ENCODE measurements around the gene MSRB1.

The MSRB1 gene

DNA sequence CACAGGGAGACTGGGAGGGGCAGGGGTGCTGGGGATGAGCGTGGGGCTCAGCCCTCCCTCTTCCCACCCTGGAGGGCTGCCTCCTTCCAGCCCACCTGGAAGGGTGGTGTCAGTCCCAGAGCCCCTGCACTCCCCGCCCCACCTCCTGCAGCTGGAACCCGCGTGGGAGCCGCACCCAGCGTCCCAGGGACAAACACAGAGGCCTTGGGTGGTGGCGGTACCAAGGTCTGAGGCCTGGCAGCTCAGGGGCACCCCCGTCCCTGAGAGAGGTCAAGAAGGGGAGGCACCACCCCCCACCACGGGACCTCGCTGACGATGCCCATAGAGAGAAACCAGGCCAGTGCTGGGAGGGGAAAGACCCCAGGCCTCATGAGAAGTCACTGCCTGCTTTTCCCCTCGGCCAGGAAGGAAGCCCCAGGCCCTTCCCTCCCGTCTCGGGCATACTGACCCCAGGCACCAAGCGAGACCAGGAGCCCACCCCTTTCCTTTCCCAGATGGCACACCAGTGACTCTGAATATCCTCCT lies 28.9 kb downstream of the MSRB1 start:
- TF ChIP-seq, protein P1, sequence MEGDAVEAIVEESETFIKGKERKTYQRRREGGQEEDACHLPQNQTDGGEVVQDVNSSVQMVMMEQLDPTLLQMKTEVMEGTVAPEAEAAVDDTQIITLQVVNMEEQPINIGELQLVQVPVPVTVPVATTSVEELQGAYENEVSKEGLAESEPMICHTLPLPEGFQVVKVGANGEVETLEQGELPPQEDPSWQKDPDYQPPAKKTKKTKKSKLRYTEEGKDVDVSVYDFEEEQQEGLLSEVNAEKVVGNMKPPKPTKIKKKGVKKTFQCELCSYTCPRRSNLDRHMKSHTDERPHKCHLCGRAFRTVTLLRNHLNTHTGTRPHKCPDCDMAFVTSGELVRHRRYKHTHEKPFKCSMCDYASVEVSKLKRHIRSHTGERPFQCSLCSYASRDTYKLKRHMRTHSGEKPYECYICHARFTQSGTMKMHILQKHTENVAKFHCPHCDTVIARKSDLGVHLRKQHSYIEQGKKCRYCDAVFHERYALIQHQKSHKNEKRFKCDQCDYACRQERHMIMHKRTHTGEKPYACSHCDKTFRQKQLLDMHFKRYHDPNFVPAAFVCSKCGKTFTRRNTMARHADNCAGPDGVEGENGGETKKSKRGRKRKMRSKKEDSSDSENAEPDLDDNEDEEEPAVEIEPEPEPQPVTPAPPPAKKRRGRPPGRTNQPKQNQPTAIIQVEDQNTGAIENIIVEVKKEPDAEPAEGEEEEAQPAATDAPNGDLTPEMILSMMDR (IDR thresholded peaks at IDR 0.05; ENCODE audit: low read depth, low read length) = no peak

DNA sequence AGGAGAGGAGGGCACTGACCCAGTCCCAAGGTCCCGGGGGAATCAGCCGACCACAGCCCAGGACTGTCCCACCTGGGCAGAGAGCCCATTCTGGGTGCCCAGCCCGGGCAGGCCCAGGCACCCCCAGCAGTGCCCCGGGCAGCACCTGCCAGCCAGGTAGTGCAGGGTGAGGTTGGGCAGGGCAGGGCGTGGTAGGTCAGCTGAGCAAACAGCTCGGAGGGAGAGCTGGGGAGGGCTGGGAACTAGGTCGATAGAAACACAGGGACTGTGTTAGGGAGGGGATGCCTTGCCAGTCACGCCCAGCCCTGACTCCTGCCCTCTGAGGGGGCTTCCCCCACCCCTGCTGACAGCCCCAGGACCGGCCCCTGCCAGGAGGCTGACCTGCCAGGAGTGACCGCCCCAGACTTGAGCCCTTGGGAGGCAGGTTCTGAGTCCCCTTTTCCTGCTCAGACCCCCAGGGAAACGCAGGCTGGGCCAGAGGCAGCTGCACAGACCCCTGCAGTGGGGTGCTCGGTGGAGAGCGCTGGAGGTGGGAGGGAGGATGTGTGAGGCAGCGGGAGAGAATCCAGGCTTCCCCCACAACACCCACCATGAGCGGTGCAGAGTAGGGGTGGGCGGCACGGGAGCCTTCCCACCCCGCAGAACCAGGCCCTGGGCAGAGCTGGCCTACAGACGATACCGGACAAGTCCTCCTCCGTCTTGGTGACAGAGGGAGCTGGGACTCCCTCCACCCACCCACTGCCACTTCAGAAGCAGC lies 29.5 kb downstream of the MSRB1 start:
- DNase-seq (ENCODE audit: low read depth in 2 of 2) = no peak
- H3K4me3 ChIP-seq (replicated peaks in 1 of 2; ENCODE audit: low read depth in 2 of 2, low read length in 2 of 2) = no peak overlapping the region
- TF ChIP-seq, protein P1 (IDR thresholded peaks at IDR 0.05; ENCODE audit: low read depth, low read length) = no peak

More for the DNA sequence above, 28.9 kb downstream of the MSRB1 start:
- DNase-seq (ENCODE audit: low read depth in 2 of 2) = no peak
- H3K4me3 ChIP-seq (replicated peaks in 1 of 2; ENCODE audit: low read depth in 2 of 2, low read length in 2 of 2) = no peak overlapping the region

DNA sequence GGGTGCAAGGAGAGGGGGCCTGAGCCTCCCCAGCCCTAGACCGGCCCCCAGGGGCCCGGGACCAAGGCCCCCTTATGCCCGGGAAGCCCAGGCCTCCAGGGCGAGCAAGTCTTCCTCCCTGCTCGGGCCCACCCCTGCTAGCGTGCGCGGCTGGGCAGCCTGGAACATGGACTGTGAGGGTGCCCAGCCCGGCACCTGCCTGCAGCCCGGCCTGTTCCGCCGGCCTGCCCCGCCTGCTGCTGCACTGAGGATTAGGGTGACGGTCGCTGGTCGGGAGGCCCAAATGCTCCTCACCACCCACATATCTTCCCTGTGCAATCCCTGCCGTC lies 30.8 kb downstream of the MSRB1 start:
- no peak for DNase-seq (ENCODE audit: low read depth in 2 of 2)
- H3K4me3 ChIP-seq (replicated peaks in 1 of 2; ENCODE audit: low read depth in 2 of 2, low read length in 2 of 2) = no peak overlapping the region
- TF ChIP-seq, protein P1 (IDR thresholded peaks at IDR 0.05; ENCODE audit: low read depth, low read length) = no peak

DNA sequence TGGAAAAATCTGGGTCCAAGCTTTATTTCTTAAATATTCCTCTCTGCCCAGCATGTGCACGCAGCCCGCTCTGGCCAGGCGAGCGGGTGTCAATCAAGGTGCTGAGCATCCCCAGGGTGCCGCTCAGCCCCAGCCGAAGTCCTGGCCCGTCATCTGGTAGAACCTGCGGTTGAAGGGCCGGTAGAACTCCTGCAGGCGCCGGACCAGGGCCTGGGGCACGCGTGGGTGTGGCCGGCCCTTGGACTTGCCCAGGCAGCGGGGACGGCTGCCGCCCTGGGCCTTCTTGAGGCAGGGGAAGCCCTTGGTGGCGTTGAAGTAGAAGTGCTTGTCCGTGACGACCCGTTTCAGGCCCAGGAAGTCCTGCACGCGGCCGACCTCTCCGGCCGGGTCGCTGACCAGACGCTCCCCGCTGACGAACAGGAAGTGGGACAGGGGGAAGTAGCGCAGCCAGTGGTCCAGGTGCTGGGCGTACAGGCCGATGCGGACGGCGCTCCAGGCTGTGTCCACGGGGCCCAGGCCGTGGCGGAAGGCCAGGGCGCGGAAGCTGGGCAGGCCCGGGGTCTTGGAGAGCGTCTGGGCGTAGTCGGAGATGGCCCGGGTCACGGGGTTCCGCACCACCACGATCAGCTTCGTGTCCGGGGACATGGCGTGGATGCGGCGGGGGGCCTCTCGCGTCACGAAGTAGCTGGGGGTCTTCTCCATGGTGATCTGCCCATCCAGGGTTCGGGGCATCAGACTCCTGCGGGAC lies 31.4 kb downstream of the MSRB1 start:
- TF ChIP-seq, protein P1 (IDR thresholded peaks at IDR 0.05; ENCODE audit: low read depth, low read length) = no peak
- no peak for DNase-seq (ENCODE audit: low read depth in 2 of 2)
- H3K4me3 ChIP-seq (replicated peaks in 1 of 2; ENCODE audit: low read depth in 2 of 2, low read length in 2 of 2) = no peak overlapping the region

DNA sequence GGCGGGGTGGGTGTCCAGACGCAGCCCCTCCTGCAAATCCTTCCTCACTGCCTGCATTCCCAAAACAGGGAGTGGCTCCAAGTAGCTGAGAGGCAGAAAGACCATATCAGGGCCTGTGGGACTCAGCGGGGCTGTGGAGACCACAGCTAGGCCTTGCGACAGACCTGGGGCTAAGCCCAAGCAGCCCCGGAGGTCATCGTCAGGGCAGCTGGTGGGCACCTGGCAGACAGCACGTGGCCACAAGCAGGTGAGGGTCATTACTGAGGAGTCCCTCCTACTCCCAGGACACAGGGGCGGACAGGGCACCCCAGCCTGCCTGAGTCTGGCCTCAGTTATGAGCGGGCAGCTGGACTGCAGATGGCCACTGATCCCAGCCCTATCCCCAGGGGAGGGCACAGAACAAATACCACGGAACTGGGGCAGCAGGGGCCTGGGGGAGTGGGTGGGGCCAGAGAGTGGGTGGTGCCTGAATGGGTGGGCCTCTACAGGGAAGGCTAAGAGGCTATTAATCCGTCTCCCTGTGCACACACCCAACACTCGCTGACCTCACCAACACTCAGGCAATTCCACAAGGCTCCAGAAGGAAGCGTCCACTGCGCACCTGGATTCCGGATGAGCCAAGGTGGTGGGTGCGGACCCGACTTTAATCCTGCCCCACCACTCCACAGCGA lies 33.3 kb downstream of the MSRB1 start:
- DNase-seq (ENCODE audit: low read depth in 2 of 2) = no peak
- TF ChIP-seq, protein P1 (IDR thresholded peaks at IDR 0.05; ENCODE audit: low read depth, low read length) = no peak
- H3K4me3 ChIP-seq (replicated peaks in 1 of 2; ENCODE audit: low read depth in 2 of 2, low read length in 2 of 2) = no peak overlapping the region

DNA sequence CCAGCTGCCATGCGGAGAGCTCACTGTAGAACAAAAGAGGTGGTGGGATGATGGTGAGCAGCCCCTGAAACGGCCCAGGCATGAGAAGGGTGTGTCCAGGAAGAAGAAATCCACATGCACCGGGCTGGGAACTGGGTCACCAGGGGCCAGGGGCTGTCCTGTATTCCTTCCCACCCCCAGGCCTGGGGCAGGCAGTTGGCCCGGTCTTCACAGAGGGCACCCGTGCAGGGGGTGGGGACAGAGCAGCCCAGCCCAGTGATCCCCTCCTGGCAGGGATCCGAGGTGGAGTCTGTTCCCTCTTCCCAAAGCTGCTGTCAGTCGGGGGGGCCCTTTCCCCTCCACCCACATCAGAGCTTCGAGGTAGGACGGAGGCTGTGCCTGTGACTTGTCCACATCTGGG lies 34.0 kb downstream of the MSRB1 start:
- DNase-seq (ENCODE audit: low read depth in 2 of 2) = no peak
- H3K4me3 ChIP-seq (replicated peaks in 1 of 2; ENCODE audit: low read depth in 2 of 2, low read length in 2 of 2) = no peak overlapping the region
- TF ChIP-seq, protein P1 (IDR thresholded peaks at IDR 0.05; ENCODE audit: low read depth, low read length) = no peak
